GM12873 (cell line): ENCODE measurements around the gene RRAS2.

Source experiments
- CTCF ChIP-seq: IDR thresholded peaks from 2 replicates; pipeline ENCODE4 v1.5.1; 2012; ENCODE audit warnings: low read depth, mild to moderate bottlenecking, moderate library complexity, low read length, control low read depth; ENCODE audit not compliant: insufficient read depth; ENCODE audit errors: missing control alignments

The RRAS2 gene

DNA sequence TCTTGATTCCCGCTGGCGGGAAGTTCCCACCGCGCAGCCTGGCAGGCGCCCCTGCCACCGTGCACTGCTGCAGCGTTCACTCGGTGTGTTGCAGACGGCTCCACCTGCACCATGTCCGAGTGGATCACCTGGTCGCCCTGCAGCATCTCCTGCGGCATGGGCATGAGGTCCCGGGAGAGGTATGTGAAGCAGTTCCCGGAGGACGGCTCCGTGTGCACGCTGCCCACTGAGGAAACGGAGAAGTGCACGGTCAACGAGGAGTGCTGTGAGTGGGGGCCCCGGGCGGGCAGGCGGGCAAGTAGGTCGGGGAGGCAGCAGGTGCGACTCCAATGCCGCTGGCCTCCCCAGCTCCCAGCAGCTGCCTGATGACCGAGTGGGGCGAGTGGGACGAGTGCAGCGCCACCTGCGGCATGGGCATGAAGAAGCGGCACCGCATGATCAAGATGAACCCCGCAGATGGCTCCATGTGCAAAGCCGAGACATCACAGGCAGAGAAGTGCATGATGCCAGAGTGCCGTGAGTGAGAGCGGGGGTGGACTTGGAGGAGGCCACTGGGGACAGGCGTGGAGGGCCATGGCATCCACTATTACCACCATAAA lies 99.7 kb downstream of the RRAS2 start:
- TF ChIP-seq CTCF = no peak

GRCh38 chr11:14258221-14258935 lies 100.6 kb downstream of the RRAS2 start:
- TF ChIP-seq CTCF = no peak

DNA sequence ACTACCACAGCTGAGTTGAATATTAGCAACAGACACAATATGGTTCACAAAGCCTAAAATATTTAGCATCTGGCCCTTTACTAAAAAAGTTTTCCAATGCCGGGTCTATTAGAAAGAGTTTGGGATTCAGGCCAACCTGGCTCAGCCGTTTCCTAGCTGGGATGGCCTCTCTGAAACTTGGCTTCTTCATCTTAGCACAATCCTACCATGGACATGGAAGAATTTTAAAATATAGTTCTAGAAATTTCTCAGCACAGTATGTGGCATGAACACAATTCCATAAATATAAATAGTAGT lies 103.8 kb downstream of the RRAS2 start:
- no peak for TF ChIP-seq CTCF

DNA sequence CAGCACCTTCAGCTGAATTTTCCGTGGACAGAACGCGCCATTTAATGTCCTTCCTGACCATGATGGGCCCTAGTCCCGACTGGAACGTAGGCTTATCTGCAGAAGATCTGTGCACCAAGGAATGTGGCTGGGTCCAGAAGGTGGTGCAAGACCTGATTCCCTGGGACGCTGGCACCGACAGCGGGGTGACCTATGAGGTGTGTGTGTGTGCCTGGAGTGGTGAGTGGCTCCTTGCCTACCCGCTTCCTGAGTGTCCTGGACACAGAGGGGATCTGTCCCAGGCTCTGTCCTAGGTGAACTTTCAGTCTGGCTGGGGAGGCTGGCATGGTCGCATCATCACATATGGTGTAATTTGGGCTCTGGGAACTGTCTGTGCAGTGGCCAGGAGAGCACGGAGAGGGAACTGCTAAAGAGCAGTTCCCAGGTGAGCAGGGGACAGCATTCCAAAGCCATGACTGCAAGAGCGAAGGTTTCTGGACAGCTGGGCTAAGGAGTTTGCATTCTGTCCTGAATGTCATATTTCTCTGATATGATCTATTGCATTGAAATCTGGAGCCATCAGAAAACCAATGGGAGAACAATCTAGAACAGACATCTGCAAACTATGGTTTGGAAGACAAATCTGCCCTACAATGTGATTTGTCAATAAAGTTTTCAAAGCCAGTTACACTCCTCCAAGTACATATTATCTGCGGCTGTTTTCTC lies 104.3 kb downstream of the RRAS2 start:
- no peak for TF ChIP-seq CTCF

DNA sequence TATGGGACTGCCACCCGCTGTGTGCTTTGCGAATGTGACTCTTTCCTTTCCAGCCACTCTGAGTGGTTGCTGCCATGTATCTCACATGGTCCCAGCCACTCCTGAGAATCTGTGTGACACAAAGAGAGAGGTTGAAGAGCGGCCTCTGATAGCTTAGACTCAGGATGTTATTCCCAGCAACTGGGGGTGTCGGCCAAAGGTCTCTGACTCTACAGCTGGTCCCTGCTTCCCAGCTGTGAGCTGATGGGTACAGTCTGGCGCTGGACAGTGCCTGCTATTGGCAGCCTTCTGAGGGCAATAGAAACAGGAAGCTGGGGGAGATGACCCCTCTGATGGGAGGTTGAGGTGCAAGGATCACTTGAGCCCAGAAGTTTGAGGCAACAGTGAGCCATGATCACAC lies 105.1 kb downstream of the RRAS2 start:
- no peak for TF ChIP-seq CTCF

DNA sequence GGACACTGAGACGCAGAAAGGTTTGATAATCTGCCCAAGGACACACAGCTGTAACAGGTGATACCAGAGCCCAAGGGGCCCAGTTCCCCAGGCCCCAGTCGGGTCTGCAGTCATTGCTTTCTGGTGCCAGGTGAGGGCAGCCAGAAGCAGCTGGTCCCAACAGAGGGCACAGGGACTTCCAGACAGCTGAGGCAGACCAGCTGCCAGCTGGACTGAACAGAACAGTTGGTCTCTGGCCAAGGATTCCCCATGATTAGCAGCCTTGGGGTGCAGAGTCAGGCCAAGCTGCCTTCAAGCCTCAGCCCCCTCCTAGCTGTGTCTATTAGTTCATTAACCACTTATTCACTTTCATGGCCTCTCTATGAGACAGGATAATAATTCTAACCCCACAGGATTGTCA lies 105.6 kb downstream of the RRAS2 start:
- no peak for TF ChIP-seq CTCF

GRCh38 chr11:14251754-14252153 lies 107.2 kb downstream of the RRAS2 start:
- TF ChIP-seq CTCF = no peak
